ENCODE measurements around the gene TRPV4.

Gene TRPV4

DNA sequence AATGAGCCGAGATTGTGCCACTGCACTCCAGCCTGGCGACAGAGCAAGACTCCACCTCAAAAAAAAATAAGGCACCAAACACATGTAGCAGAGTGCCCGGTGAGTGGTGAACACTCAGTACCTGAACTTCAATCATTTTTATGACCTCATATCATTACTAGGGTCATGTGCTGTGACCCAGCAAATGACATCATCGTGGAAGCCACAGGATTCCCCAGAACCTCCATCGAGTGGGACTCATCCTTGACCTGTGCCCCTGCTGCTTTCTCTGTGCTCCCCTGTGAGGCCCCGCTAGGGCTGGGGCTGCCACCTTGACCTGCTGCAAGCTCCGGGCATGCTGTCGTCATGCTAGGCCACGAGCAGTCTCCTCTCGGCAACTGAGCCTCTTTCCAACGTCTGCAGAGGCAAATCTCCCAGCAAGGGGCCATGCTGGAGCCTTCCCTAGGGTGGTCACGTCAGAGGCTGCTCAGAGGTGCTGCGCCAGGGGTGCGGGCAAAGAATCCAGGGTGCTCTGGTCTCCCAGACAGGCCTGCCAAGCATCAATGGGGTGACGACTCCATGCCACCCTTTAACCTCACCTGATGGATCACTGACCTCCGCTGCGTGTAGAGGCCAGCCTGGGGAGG is 28.6 kb upstream of the TRPV4 start:
- Histone ChIP-seq H3K4me1 (ENCODE audit: low read depth, poor library complexity, severe bottlenecking) (no peaks in the 10 kb centered on the region), H3K9ac (no peak overlapping the region), H2AFZ (ENCODE audit: low read depth) (no peak overlapping the region), H3K79me2 (ENCODE audit: insufficient read depth, low read depth) (no peaks in the 10 kb centered on the region), H3K4me2 (no peak overlapping the region), H3K27ac (no peak overlapping the region), H4K20me1 (ENCODE audit: insufficient read depth) (no peaks in the 10 kb centered on the region), H3K4me3 (IDR thresholded peaks at IDR 0.05; ENCODE audit: insufficient read depth, low read depth, low read length) (no peak overlapping the region), H3K27me3 (ENCODE audit: insufficient read depth, low read depth) (no peaks in the 10 kb centered on the region), H3K36me3 (ENCODE audit: insufficient read depth) (no peaks in the 10 kb centered on the region)
- TF ChIP-seq, protein P1, sequence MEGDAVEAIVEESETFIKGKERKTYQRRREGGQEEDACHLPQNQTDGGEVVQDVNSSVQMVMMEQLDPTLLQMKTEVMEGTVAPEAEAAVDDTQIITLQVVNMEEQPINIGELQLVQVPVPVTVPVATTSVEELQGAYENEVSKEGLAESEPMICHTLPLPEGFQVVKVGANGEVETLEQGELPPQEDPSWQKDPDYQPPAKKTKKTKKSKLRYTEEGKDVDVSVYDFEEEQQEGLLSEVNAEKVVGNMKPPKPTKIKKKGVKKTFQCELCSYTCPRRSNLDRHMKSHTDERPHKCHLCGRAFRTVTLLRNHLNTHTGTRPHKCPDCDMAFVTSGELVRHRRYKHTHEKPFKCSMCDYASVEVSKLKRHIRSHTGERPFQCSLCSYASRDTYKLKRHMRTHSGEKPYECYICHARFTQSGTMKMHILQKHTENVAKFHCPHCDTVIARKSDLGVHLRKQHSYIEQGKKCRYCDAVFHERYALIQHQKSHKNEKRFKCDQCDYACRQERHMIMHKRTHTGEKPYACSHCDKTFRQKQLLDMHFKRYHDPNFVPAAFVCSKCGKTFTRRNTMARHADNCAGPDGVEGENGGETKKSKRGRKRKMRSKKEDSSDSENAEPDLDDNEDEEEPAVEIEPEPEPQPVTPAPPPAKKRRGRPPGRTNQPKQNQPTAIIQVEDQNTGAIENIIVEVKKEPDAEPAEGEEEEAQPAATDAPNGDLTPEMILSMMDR (conservative IDR thresholded peaks at IDR 0.05; ENCODE audit: low read depth, low read length) = no peak

DNA sequence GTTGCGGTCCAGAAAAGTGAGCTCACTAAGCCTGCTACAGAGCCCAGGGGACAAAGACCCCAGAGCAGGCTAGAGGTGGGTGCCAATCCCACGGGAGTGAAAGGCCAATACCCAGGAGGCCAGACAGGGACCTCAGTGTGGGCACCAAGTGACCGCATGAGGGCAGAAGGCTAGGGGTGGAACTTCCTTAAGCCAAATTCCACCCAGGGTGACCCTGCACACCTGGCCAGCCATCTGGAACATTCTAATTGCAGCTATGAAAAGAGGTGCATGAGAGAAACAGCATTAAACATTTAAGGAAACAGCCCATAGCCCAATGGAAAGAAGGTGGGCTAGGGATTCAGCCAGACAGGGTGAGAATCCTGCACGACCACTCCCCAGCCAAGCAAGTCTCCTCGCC is 27.8 kb upstream of the TRPV4 start:
- H3K4me3 ChIP-seq (IDR thresholded peaks at IDR 0.05; ENCODE audit: insufficient read depth, low read depth, low read length) = no peak overlapping the region
- H3K27ac ChIP-seq = no peak overlapping the region
- no peaks in the 10 kb centered on the region for H3K36me3 ChIP-seq (ENCODE audit: insufficient read depth)
- no peaks in the 10 kb centered on the region for H4K20me1 ChIP-seq (ENCODE audit: insufficient read depth)
- no peaks in the 10 kb centered on the region for H3K79me2 ChIP-seq (ENCODE audit: insufficient read depth, low read depth)
- H3K4me2 ChIP-seq = no peak overlapping the region
- no peak overlapping the region for H3K9ac ChIP-seq
- H3K4me1 ChIP-seq (ENCODE audit: low read depth, poor library complexity, severe bottlenecking) = no peaks in the 10 kb centered on the region
- H2AFZ ChIP-seq (ENCODE audit: low read depth) = no peak overlapping the region
- TF ChIP-seq, protein P1 (conservative IDR thresholded peaks at IDR 0.05; ENCODE audit: low read depth, low read length) = no peak
- no peaks in the 10 kb centered on the region for H3K27me3 ChIP-seq (ENCODE audit: insufficient read depth, low read depth)

DNA sequence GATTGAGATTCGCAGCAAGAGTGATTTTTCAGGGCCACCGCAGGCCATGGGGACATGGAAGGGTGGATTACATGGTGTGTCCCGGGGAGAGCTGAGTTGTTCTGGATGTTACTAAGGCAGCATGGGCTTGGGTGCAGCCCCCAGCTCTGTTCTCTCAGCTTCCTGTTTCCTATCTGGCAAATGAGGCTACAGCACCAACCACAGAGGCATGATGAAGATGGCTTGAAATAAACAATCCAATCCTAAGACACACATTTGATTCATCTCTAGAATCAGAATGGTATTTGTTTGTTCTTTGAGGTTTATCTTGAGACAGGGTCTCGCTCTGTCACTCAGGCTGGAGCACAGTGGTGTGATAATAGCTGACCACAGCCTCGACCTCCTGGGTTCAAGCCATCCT is 25.6 kb upstream of the TRPV4 start:
- H3K9ac ChIP-seq = no peak overlapping the region
- TF ChIP-seq, protein P1 (conservative IDR thresholded peaks at IDR 0.05; ENCODE audit: low read depth, low read length) = no peak
- no peak overlapping the region for H3K4me2 ChIP-seq
- H3K4me1 ChIP-seq (ENCODE audit: low read depth, poor library complexity, severe bottlenecking) = no peaks in the 10 kb centered on the region
- no peaks in the 10 kb centered on the region for H3K36me3 ChIP-seq (ENCODE audit: insufficient read depth)
- no peaks in the 10 kb centered on the region for H3K79me2 ChIP-seq (ENCODE audit: insufficient read depth, low read depth)
- H3K27ac ChIP-seq = no peak overlapping the region
- H3K27me3 ChIP-seq (ENCODE audit: insufficient read depth, low read depth) = no peaks in the 10 kb centered on the region
- H2AFZ ChIP-seq (ENCODE audit: low read depth) = no peak overlapping the region
- no peak overlapping the region for H3K4me3 ChIP-seq (IDR thresholded peaks at IDR 0.05; ENCODE audit: insufficient read depth, low read depth, low read length)
- no peaks in the 10 kb centered on the region for H4K20me1 ChIP-seq (ENCODE audit: insufficient read depth)

DNA sequence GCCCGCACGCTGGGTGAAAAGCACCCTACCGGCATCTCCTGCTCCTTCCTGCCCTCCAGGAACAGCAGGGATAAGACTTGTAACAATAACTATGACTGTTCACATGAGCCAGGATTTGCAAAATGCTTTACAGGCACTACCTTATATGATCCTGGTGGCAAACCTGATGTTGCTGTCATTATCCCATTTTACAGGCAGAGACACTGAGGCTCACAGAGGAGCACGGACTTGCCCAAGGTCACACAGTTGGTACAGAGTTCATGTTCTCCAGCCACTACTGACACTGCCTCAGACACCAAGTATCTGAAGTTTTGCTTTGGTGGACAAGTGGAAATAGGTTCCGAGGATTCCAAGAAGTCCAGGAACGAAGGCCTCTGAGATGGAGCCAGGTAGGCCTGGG is 24.5 kb upstream of the TRPV4 start:
- H3K4me1 ChIP-seq (ENCODE audit: low read depth, poor library complexity, severe bottlenecking) = peaks cover 6% of the 10 kb centered on the region
- H3K4me3 ChIP-seq (IDR thresholded peaks at IDR 0.05; ENCODE audit: insufficient read depth, low read depth, low read length) = no peak overlapping the region
- no peaks in the 10 kb centered on the region for H3K79me2 ChIP-seq (ENCODE audit: insufficient read depth, low read depth)
- no peaks in the 10 kb centered on the region for H3K36me3 ChIP-seq (ENCODE audit: insufficient read depth)
- TF ChIP-seq, protein P1 (conservative IDR thresholded peaks at IDR 0.05; ENCODE audit: low read depth, low read length) = no peak
- no peaks in the 10 kb centered on the region for H4K20me1 ChIP-seq (ENCODE audit: insufficient read depth)
- no peak overlapping the region for H3K4me2 ChIP-seq
- H2AFZ ChIP-seq (ENCODE audit: low read depth) = no peak overlapping the region
- H3K27ac ChIP-seq = no peak overlapping the region
- no peak overlapping the region for H3K9ac ChIP-seq
- no peaks in the 10 kb centered on the region for H3K27me3 ChIP-seq (ENCODE audit: insufficient read depth, low read depth)
